Colonic mucosa (tissue), 4 donors: Measurements from ENCODE around the gene AGBL1. TPM values are rescaled to one million over a fixed set of nuclear protein-coding genes. Genes with fewer than 3 reads are reported as not detected.
"Not testable (repeated sequence)": the region's sequence is repeated elsewhere in the genome, so short reads cannot be mapped to it uniquely, and the experiment has no call there.

Experiments used
- DNase-seq: peaks from one replicate; pipeline ENCODE4 v3.0.0-alpha.2; 2020
- H3K27ac ChIP-seq: fragments of 200-600 bp; one replicate; pipeline ENCODE4 v1.8.0; 2021
- H3K27me3 ChIP-seq: fragments of 200-600 bp; one replicate; pipeline ENCODE4 v1.8.0; 2021
- H3K36me3 ChIP-seq: fragments of 200-600 bp; one replicate; pipeline ENCODE4 v1.8.0; 2021
- H3K4me1 ChIP-seq: fragments of 200-600 bp; one replicate; pipeline ENCODE4 v1.8.0; 2021; ENCODE audit warnings: mild to moderate bottlenecking
- H3K4me3 ChIP-seq: fragments of 200-600 bp; one replicate; pipeline ENCODE4 v1.8.0; 2021
- H3K9ac ChIP-seq, 2 donors: one replicate each; pipeline ENCODE4 v1.7.0; 2013; ENCODE audit warnings: control low read depth in 2 of 2, low read depth in 2 of 2, low read length in 2 of 2
- H3K9me3 ChIP-seq: fragments of 200-600 bp; one replicate; pipeline ENCODE4 v1.8.0; 2021
- CTCF ChIP-seq: fragments of 200-600 bp; IDR thresholded peaks from one replicate; pipeline ENCODE4 v1.8.0; 2022; ENCODE audit warnings: antibody characterized with exemption, mild to moderate bottlenecking
- intact Hi-C: fragments of 100-400 bp; cut with DNase I; formaldehyde crosslinking; loops from one replicate; pipeline ENCODE4 v1.14.1; 2022
- total RNA-seq, 2 donors: library from RNA; stranded (reverse); fragmentation: NEBNext Ultra II Directional in 1 of 2; extraction: Animal tissue kit (Norgen Biotek cat#: 25700) in 1 of 2; gene quantifications; one replicate each; pipeline ENCODE4 v1.2.1, GENCODE V29; 2021
- donor health status: healthy.
- donor health status: DM: no; HTN: no; CAD: no.
- donor health status: DM: no; HTN: no; CAD: no.

AGBL1 gene
- total RNA-seq, 2 donors from 2014 or later = 0.10 to 0.24 TPM

- no peaks in the 10 kb centered on the region for H3K36me3 ChIP-seq
These were observed 958.7 kb downstream of the AGBL1 start for GRCh38 chr15:87038404-87038803.

GRCh38 chr15:87042619-87043018 lies 962.9 kb downstream of the AGBL1 start:
- H3K27ac ChIP-seq, DNase-seq, intact Hi-C loops: not testable (repeated sequence)

More at GRCh38 chr15:87038404-87038803, 958.7 kb downstream of the AGBL1 start:
- intact Hi-C loops = no loop called here
- no peaks in the 10 kb centered on the region for H3K4me1 ChIP-seq
- TF ChIP-seq CTCF = no peak
- H3K27ac ChIP-seq = no peak overlapping the region
- no peaks in the 10 kb centered on the region for H3K9me3 ChIP-seq
- no peak overlapping the region for H3K4me3 ChIP-seq
- DNase-seq = no peak
- H3K9ac ChIP-seq = no peak overlapping the region
- no peaks in the 10 kb centered on the region for H3K27me3 ChIP-seq

GRCh38 chr15:87045746-87046145 lies 966.1 kb downstream of the AGBL1 start:
- Histone ChIP-seq H3K36me3 (no peaks in the 10 kb centered on the region), H3K27ac (no peak overlapping the region), H3K9me3 (no peaks in the 10 kb centered on the region), H3K27me3 (no peaks in the 10 kb centered on the region), H3K9ac (no peak overlapping the region), H3K4me1 (no peaks in the 10 kb centered on the region), H3K4me3 (no peak overlapping the region)
- no peak for DNase-seq
- no peak for TF ChIP-seq CTCF
- intact Hi-C loops = no loop called here

More at GRCh38 chr15:87042619-87043018, 962.9 kb downstream of the AGBL1 start:
- H3K27me3 ChIP-seq, H3K4me3 ChIP-seq, H3K4me1 ChIP-seq, H3K9ac ChIP-seq, H3K36me3 ChIP-seq, H3K9me3 ChIP-seq: not testable (repeated sequence)

- no peaks in the 10 kb centered on the region for H3K27me3 ChIP-seq
These were observed 967.7 kb downstream of the AGBL1 start for GRCh38 chr15:87047203-87047965.

More at GRCh38 chr15:87047203-87047965, 967.7 kb downstream of the AGBL1 start:
- intact Hi-C loops = no loop called here
- no peaks in the 10 kb centered on the region for H3K36me3 ChIP-seq
- no peaks in the 10 kb centered on the region for H3K4me1 ChIP-seq
- H3K9ac ChIP-seq = no peak overlapping the region
- no peaks in the 10 kb centered on the region for H3K9me3 ChIP-seq
- no peak overlapping the region for H3K4me3 ChIP-seq
- DNase-seq = no peak
- no peak overlapping the region for H3K27ac ChIP-seq
- no peak for TF ChIP-seq CTCF
